MM.1S (cell line): ENCODE data around the gene CXCL8.

Source experiments
- CTCF ChIP-seq: fragments of 300-600 bp; sonication (generic); IDR thresholded peaks from 2 replicates; pipeline ENCODE4 v1.5.1; 2016; ENCODE audit warnings: antibody characterized with exemption, low read length, mixed read lengths
- EZH2 ChIP-seq: fragments of 300-600 bp; sonication (generic); optimal IDR thresholded peaks from 2 replicates; pipeline ENCODE3; 2017; ENCODE audit warnings: low read depth, mild to moderate bottlenecking, antibody characterized with exemption, low read length, mixed read lengths
- EZH2phosphoT487 ChIP-seq: fragments of 300-600 bp; sonication (generic); IDR thresholded peaks from 2 replicates; pipeline ENCODE4 v1.6.1; 2018; ENCODE audit warnings: antibody characterized with exemption, low read length

- TF ChIP-seq CTCF (no peak), EZH2 (no peak), EZH2phosphoT487 (no peak)
Measured at GRCh38 chr4:73750730-73751129, 10.4 kb downstream of the CXCL8 start.
